ENCODE results near the gene RAPGEF1.

Gene RAPGEF1

GRCh38 chr9:131624636-131625507, 115.0 kb downstream of the RAPGEF1 start:
- no peak for DNase-seq
- in situ Hi-C loops (cut with MboI; ENCODE audit: low pct_unique_long_range_greater_than_20kb, low sequenced_read_pairs), result no loop called here

DNA sequence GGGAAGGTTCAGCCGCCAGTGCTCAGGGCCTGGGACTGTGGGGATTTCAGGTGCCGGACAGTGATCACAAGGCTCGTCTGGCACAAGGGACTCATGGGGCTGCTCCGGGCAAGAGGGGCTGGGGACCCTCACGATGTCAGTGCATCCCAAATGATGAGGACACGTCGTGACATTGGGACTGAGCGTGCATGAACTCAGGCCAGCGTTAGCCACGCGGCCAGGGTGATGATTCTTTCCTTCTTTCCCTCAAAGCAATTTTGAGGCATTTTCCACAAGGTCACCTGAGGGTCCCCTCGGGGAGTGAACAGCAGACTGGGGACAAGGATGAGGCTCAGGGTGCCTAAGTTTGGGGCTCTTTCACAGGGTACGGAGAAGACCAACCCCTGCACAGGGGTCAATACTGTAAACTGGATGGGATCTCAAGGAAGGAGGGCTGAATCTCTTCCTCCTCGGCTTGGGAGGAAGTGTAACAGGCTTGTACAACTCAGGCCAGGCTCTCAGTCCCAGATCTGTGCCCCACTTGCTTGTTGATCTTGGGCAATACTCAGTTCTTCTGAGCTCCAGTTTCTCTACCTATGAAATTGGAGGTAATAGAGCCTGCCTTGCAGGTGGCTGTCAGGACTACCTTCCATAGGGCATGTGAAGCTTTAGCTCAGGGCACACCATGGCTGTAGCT, 116.1 kb downstream of the RAPGEF1 start:
- DNase-seq, result no peak
- in situ Hi-C loops (cut with MboI; ENCODE audit: low pct_unique_long_range_greater_than_20kb, low sequenced_read_pairs), result no loop called here

DNA sequence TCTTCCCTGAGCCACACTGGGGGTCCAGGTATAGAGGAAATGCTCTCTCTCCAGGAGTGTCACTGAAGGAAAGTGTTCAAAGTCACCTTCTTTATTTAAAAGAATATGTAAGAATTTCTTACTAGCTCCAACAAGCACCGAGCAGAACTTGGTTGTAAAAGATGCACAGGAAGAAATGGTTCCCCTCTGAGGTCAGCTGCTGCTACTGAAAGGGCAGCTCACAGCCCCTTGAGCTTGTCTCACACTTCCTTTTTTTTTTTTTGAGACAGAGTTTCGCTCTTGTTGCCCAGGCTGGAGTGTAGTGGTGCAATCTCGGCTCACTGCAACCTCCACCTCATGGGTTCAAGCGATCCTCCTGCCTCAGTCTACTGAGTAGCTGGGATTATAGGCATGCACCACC, 117.4 kb downstream of the RAPGEF1 start:
- in situ Hi-C loops (cut with MboI; ENCODE audit: low pct_unique_long_range_greater_than_20kb, low sequenced_read_pairs), result no loop called here
- peak; percentile 37 for DNase-seq

DNA sequence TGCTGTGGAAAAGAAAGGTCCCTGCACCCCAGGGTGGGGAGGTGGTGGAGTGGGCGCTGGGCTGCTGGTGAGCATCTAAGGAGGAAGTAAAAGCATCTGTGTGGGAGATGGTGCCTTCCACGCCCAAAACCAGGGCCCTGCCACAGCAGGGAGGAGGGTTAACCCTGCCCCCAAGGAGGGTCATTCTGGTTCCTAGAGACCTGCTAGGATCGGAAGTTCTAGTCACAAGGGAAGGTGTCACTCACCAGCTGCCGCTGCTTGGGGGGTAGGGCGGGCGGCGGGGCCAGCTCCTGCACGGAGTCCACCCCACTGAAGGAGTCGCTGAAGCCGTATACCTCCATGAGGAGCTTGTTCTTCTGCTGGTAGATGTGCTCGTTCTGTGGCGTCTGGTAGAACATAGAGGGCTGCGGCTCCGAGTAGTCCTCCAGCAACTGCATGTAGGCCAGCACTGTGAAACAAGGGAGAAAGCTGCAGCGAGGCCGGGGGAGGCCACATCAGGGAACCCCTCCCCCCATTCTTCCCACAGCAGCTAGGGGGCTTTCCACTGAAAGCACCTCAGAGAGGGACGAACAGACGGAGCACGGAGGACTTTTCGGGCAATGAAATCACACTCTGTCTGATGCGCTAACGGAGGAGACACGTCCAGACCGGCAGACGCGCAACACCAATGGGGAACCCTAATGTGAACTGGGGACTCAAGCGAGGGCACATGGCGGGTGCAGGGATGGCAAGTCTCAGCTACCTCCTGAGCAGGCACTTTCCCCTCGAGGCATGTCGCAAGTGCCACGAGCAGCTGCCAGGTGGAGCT, 118.1 kb downstream of the RAPGEF1 start:
- DNase-seq, result peak; percentile 52
- in situ Hi-C loops (cut with MboI; ENCODE audit: low pct_unique_long_range_greater_than_20kb, low sequenced_read_pairs), result no loop called here

DNA sequence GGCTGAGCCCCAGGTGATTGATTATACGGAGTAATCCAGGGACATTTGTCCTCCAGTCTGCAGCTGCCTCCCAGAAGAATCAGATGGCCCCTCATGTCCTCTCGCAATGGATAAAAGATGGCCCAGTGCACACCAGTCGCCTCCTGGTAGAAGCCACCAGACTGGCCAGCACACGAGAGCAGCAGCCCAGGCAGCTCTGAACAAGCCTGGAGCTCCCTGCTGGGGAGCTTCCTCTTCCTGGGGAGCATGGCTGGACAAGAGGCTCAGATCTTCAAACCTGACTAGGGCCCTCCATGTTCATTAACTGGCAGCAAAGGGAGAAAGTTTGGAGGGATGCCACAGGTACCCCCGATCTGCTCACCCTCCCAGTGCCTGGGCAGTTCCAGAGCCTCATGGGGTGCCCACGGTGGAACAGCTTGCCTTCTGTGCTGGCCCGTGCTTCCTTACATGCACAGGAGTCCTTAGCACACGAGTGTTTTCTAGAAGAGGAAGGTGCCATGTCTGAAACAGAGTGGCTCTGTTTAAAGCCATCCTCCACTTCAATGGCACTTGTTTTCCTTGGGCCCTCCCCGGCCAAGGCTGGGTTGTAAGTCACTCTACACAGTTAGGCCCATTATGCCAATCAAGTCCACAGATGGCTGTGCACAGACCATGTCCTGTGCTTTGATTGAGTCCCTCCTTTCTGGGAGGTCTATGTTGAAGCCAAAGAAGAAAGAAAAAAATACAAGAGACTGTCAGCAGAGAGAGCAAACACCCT, 118.9 kb downstream of the RAPGEF1 start:
- DNase-seq, result peak; percentile 42
- in situ Hi-C loops (cut with MboI; ENCODE audit: low pct_unique_long_range_greater_than_20kb, low sequenced_read_pairs), result no loop called here

DNA sequence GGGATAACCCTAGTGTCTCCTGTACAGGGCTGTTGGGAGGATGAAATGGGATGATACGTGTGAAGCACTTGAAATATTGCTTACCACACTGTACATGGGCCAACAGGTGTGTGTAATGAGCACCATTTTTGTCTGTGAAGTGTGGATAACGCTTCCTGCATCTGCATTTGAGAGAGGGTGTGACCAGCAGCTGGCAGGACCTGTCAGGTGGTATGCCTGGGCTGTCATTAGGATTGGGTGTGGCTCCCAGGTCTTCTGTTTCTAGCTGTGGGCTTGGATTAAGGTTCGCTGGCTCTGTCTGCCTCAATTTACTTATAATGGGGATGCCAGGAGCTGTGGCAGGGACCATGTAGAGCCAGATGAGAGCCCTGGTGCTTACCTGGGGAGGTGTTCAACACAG, 120.2 kb downstream of the RAPGEF1 start:
- no peak for DNase-seq
- in situ Hi-C loops (cut with MboI; ENCODE audit: low pct_unique_long_range_greater_than_20kb, low sequenced_read_pairs), result no loop called here

DNA sequence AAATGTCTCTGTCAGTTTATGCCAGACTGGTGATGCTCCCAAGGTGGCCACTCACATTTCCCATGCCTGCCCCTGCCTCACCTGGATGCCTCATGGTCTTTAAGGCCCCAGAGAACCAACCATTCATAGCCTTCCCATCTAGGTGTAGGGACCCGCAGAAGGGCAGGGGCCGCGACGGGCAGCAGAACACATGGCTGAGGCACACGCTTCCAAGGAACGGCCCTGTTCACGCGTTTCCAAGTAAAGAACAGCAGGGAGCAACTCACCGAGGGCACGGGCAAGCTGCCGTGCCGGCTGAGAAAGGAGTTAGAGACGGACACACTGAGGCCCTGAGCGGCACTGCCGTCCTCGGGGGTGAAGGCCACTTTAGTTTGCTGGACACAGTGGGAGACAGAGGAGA, 121.1 kb downstream of the RAPGEF1 start:
- no peak for DNase-seq
- in situ Hi-C loops (cut with MboI; ENCODE audit: low pct_unique_long_range_greater_than_20kb, low sequenced_read_pairs), result no loop called here

DNA sequence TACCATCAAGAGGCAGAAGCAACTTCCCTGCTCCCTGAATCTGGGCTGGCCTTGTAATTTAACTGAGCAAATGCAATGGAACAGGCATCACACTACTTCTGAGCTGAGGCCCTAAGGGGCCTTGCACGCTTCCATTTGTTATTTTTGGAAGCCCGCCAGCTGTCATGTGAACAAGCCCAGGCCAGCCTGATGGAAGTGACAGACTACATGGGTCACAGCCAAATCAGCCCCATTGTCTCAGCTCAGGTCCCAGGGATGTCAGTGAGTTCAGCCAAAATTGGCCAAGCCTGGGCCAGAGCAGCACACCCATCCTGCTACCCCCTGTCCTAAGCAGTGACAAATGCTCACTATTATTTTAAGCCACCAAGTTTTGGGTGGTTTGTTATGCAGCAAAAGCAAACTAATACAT, 121.8 kb downstream of the RAPGEF1 start:
- in situ Hi-C loops (cut with MboI; ENCODE audit: low pct_unique_long_range_greater_than_20kb, low sequenced_read_pairs), result no loop called here
- peak; percentile 32 for DNase-seq

GRCh38 chr9:131617611-131618010, 122.3 kb downstream of the RAPGEF1 start:
- no peak for DNase-seq
- in situ Hi-C loops (cut with MboI; ENCODE audit: low pct_unique_long_range_greater_than_20kb, low sequenced_read_pairs), result no loop called here

DNA sequence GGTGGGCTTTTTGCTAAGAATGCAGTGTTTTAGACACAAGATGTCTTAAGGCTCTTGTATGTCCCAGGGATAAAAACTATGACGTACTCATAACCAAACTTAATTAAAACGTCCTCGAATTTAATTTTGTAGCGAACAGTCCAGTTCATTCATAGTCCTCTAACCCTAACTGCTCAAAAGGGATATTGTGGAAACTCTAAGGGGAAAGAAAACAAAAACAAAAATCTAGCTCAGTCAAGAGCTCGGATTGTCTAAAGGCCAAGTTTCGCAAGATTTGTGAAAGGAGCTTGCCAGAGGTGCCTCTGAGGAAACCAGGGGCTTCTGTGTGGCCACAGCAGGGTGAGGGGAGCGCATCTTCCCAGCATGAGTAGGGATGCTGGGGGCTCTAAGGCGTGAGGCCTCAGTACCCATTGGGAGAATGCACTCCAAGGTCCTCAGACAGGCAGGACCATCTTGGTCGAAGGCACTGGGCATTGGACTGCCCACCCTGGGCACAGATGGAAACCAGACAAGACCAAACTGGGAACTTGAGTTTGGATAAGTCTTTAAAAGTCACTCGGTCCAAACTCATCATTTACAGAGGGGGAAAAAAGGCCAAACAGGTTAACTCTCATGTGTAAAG, 122.8 kb downstream of the RAPGEF1 start:
- in situ Hi-C loops (cut with MboI; ENCODE audit: low pct_unique_long_range_greater_than_20kb, low sequenced_read_pairs), result no loop called here
- DNase-seq, result no peak

DNA sequence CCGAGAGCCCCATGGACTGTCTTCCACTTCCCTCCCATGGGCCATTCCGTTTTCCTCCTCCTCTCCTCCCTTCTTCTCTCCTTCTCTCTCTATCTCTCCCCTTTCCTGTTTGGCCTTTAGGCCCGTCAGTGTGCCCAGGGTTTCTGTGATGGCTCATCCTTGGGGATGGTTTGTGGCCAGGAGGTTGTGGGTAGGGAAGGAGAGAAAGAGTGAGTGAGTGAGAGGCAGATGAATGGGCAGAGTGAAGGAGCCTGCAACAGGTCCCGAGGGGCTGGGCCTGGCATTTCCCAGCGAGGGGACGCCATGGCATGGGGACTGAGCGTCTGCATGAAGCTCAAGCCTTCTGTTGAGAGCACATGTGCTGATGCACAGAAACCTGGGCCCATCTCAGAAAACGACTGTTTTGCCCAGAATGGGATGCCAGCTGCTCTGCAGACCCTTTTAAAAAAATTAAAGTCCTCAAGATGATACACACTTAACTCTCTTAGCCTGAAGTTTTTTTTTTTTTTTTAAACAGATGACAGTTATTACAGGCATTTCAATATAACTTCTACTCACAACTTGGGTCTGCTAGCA, 125.4 kb downstream of the RAPGEF1 start:
- in situ Hi-C loops (cut with MboI; ENCODE audit: low pct_unique_long_range_greater_than_20kb, low sequenced_read_pairs), result no loop called here
- DNase-seq, result no peak

DNA sequence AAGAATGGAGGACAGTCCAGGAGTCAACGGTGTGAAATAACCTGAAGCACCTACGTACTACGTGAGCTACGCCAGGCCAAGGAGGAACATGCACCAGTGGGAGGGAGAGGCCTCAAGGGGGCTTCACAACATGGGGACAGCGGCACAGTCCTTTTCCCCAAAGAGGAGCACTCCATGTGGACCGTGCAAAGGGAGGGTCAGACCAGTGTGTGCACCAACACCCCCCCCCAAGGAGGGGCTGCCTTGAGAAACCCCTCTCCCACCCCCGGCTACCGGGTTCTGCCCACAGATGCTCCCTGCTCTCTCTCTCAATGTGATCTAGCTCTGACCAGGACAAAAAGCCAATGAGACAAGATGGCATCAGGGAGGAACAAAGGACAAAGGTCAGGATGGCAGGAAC, 126.0 kb downstream of the RAPGEF1 start:
- no peak for DNase-seq
- in situ Hi-C loops (cut with MboI; ENCODE audit: low pct_unique_long_range_greater_than_20kb, low sequenced_read_pairs), result no loop called here

DNA sequence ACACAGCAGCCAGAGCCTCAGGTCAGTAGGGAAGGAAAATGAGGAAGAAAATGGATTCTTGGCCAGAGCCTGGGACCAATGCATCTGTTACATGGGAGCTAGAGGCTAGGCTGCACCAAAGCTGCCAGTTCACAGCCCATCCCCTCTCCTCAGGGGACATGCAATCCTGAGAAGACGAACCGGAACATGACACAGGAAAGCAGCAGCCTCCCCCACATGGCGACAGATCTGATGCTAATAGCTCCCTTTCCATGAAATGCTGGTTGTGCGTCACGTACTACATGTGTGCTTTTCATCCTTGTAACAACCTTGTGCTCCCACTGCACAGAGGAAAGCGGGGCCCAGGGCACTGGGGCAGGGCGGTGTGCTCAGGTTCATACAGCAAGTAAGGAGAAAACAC, 127.0 kb downstream of the RAPGEF1 start:
- in situ Hi-C loops (cut with MboI; ENCODE audit: low pct_unique_long_range_greater_than_20kb, low sequenced_read_pairs), result no loop called here
- DNase-seq, result no peak

GRCh38 chr9:131611586-131612315, 128.1 kb downstream of the RAPGEF1 start:
- DNase-seq, result no peak
- in situ Hi-C loops (cut with MboI; ENCODE audit: low pct_unique_long_range_greater_than_20kb, low sequenced_read_pairs), result no loop called here

DNA sequence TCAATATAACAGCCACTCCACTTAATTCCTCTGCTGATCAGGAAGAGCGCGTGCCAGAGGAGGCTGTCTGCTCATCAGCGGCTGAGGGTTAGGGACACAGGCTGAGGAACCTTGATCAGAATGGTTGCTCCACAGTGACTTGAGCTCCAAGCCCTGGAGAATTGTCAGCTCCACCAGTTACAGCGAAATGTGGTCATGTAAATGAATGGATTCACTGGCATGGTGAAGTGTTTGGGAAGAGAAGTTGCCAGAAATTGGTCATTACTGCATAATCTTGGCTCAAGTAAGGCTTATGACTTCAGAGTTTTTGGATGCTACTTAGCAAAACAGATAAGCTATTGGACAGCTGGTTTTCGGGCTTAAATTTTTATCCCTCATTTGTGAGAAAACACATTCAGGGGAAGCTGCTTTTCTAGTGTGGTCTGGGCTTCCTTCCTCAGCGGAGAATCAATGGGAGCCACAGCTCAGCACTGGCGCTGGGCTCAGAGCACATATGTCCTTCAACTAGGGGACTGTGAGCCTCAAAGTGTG, 129.6 kb downstream of the RAPGEF1 start:
- in situ Hi-C loops (cut with MboI; ENCODE audit: low pct_unique_long_range_greater_than_20kb, low sequenced_read_pairs), result no loop called here
- no peak for DNase-seq

DNA sequence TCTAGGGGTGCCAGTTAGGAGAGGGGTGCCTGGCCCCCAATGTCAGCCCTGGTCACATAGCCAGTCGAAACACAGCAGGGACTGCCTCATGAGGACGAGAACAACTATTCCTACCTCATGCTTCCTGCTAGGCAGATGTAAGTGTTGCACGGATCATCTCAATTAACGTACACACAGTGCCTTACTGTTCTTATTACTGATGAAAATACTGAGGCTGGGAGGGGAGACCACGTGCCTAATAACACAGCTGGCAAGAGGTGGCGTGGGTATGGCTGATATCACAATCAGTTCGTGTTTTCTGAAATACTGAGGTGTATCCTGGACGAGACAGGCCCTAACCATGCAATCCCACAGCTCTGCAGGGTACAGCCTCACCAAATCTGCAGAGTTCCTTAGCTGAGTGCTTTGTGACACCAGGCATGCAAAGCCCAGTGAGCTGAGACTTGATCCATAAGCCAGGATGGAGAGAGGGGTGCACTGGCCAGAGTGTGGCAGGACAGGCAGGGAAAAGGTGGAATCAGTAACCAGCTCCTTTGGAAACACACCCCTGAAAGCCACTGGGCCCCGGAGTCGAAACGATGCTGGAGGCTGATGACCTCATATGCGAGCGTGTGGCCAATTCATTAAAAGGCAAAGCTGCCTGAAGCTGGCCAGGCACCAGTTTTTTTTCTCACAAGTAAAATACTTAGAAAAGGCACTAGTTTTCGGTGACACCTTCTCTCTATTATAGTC, 130.6 kb downstream of the RAPGEF1 start:
- DNase-seq, result no peak
- in situ Hi-C loops (cut with MboI; ENCODE audit: low pct_unique_long_range_greater_than_20kb, low sequenced_read_pairs), result no loop called here

- DNase-seq, result no peak
- in situ Hi-C loops (cut with MboI; ENCODE audit: low pct_unique_long_range_greater_than_20kb, low sequenced_read_pairs), result no loop called here
Observed at GRCh38 chr9:131608493-131609037, 131.3 kb downstream of the RAPGEF1 start.

All from KBM-7 (cell line).